ENCODE results near the gene STIL.
A peak's percentile ranks its signal among the peaks of the same experiment; 100 is the strongest.
"Not testable (repeated sequence)": the region's sequence is repeated elsewhere in the genome, so short reads cannot be mapped to it uniquely, and the experiment has no call there.

STIL gene

GRCh38 chr1:47209725-47210325 is 104.1 kb downstream of the STIL start:
- CTCF ChIA-PET, result interaction anchor here (0.7 to 6.5 kb wide), 6 partner anchors 12 to 52 kb away, joined by 3 to 55 read pairs (median 22); no protein-coding TSS in a partner anchor
- H3K4me3 ChIP-seq (ENCODE audit: control insufficient read depth in 1 of 7, extremely low read depth in 1 of 7, insufficient read depth in 4 of 7, low read depth in 2 of 7, low read length in 6 of 7), result peak overlapping the region in 1 of 7 experiments; percentile 17
- no peaks in the 10 kb centered on the region for H3K27me3 ChIP-seq (replicated peaks in 2 of 5; ENCODE audit: control insufficient read depth in 4 of 5, insufficient read depth in 5 of 5, low read length in 4 of 5)
- peaks cover 6 to 59% (median 49%) of the 10 kb centered on the region in 4 experiments for H3K4me1 ChIP-seq (ENCODE audit: control extremely low read depth in 1 of 4, control insufficient read depth in 4 of 4, insufficient read depth in 4 of 4, low read length in 3 of 4)
- peak overlapping the region in 1 of 2 experiments; percentile 46 for H3K27ac ChIP-seq (ENCODE audit: insufficient read depth in 1 of 2, low read depth in 1 of 2, low read length in 2 of 2, poor library complexity in 1 of 2, severe bottlenecking in 2 of 2)
- peak in 1 of 3 donors; percentile 52 for DNase-seq
- no peaks in the 10 kb centered on the region for H3K9me3 ChIP-seq (ENCODE audit: control extremely low read depth in 1 of 5, control insufficient read depth in 4 of 5, insufficient read depth in 2 of 5, low read depth in 1 of 5, low read length in 4 of 5)
- 60% methylated on average over 1 of the region's 3 CpGs for WGBS (ENCODE audit: insufficient coverage)
- POLR2A ChIA-PET, result interaction anchor here (1.0 kb wide), 1 partner anchor 18 kb away, joined by 3 read pairs; no protein-coding TSS in a partner anchor
- no peaks in the 10 kb centered on the region for H3K36me3 ChIP-seq (ENCODE audit: control insufficient read depth in 4 of 4, insufficient read depth in 4 of 4, low read length in 3 of 4)

- Histone ChIP-seq H3K4me1 (ENCODE audit: control extremely low read depth in 1 of 4, control insufficient read depth in 4 of 4, insufficient read depth in 4 of 4, low read length in 3 of 4) (peaks cover 6 to 55% (median 42%) of the 10 kb centered on the region in 4 experiments), H3K27me3 (replicated peaks in 2 of 5; ENCODE audit: control insufficient read depth in 4 of 5, insufficient read depth in 5 of 5, low read length in 4 of 5) (no peaks in the 10 kb centered on the region), H3K9me3 (ENCODE audit: control extremely low read depth in 1 of 5, control insufficient read depth in 4 of 5, insufficient read depth in 2 of 5, low read depth in 1 of 5, low read length in 4 of 5) (no peaks in the 10 kb centered on the region), H3K4me3 (ENCODE audit: control insufficient read depth in 1 of 7, extremely low read depth in 1 of 7, insufficient read depth in 4 of 7, low read depth in 2 of 7, low read length in 6 of 7) (no peak overlapping the region), H3K36me3 (ENCODE audit: control insufficient read depth in 4 of 4, insufficient read depth in 4 of 4, low read length in 3 of 4) (no peaks in the 10 kb centered on the region), H3K27ac (ENCODE audit: insufficient read depth in 1 of 2, low read depth in 1 of 2, low read length in 2 of 2, poor library complexity in 1 of 2, severe bottlenecking in 2 of 2) (no peak overlapping the region)
- 94% methylated on average over 6 of the region's 8 CpGs for whole genome bisulfite sequencing (ENCODE audit: insufficient coverage)
- ChIA-PET POLR2A (no interaction called here), CTCF (interaction anchor here (1.3 to 6.5 kb wide), 4 partner anchors 12 to 26 kb away, joined by 3 to 55 read pairs (median 24); no protein-coding TSS in a partner anchor)
- no peak for DNase-seq
Observed at GRCh38 chr1:47209091-47209490, 104.9 kb downstream of the STIL start.

- DNase-seq, result no peak
- no peaks in the 10 kb centered on the region for H3K27me3 ChIP-seq (replicated peaks in 2 of 5; ENCODE audit: control insufficient read depth in 4 of 5, insufficient read depth in 5 of 5, low read length in 4 of 5)
Observed at GRCh38 chr1:47208374-47208850, 105.5 kb downstream of the STIL start.

GRCh38 chr1:47207803-47208373 is 106.1 kb downstream of the STIL start:
- no peaks in the 10 kb centered on the region for H3K27me3 ChIP-seq (replicated peaks in 2 of 5; ENCODE audit: control insufficient read depth in 4 of 5, insufficient read depth in 5 of 5, low read length in 4 of 5)
- H3K27ac ChIP-seq (ENCODE audit: insufficient read depth in 1 of 2, low read depth in 1 of 2, low read length in 2 of 2, poor library complexity in 1 of 2, severe bottlenecking in 2 of 2), result no peak overlapping the region
- no peaks in the 10 kb centered on the region for H3K9me3 ChIP-seq (ENCODE audit: control extremely low read depth in 1 of 5, control insufficient read depth in 4 of 5, insufficient read depth in 2 of 5, low read depth in 1 of 5, low read length in 4 of 5)
- ChIA-PET POLR2A (interaction anchor here (0.6 kb wide), 1 partner anchor 46 kb away, joined by 3 read pairs; no protein-coding TSS in a partner anchor), CTCF (interaction anchor here (0.8 to 6.5 kb wide), 4 partner anchors 12 to 54 kb away, joined by 3 to 55 read pairs (median 4); no protein-coding TSS in a partner anchor)
- H3K4me3 ChIP-seq (ENCODE audit: control insufficient read depth in 1 of 7, extremely low read depth in 1 of 7, insufficient read depth in 4 of 7, low read depth in 2 of 7, low read length in 6 of 7), result no peak overlapping the region
- H3K4me1 ChIP-seq (ENCODE audit: control extremely low read depth in 1 of 4, control insufficient read depth in 4 of 4, insufficient read depth in 4 of 4, low read length in 3 of 4), result peaks cover 4 to 47% (median 33%) of the 10 kb centered on the region in 4 experiments
- DNase-seq, result no peak
- WGBS (ENCODE audit: insufficient coverage), result 92% methylated on average over 7 of the region's 8 CpGs
- no peaks in the 10 kb centered on the region for H3K36me3 ChIP-seq (ENCODE audit: control insufficient read depth in 4 of 4, insufficient read depth in 4 of 4, low read length in 3 of 4)

More at GRCh38 chr1:47208374-47208850, 105.5 kb downstream of the STIL start:
- peaks cover 6 to 48% (median 38%) of the 10 kb centered on the region in 4 experiments for H3K4me1 ChIP-seq (ENCODE audit: control extremely low read depth in 1 of 4, control insufficient read depth in 4 of 4, insufficient read depth in 4 of 4, low read length in 3 of 4)
- H3K4me3 ChIP-seq (ENCODE audit: control insufficient read depth in 1 of 7, extremely low read depth in 1 of 7, insufficient read depth in 4 of 7, low read depth in 2 of 7, low read length in 6 of 7), result no peak overlapping the region
- ChIA-PET CTCF (interaction anchor here (0.8 to 6.5 kb wide), 4 partner anchors 12 to 54 kb away, joined by 3 to 55 read pairs (median 4); no protein-coding TSS in a partner anchor), POLR2A (no interaction called here)
- H3K9me3 ChIP-seq (ENCODE audit: control extremely low read depth in 1 of 5, control insufficient read depth in 4 of 5, insufficient read depth in 2 of 5, low read depth in 1 of 5, low read length in 4 of 5), result no peaks in the 10 kb centered on the region
- no peak overlapping the region for H3K27ac ChIP-seq (ENCODE audit: insufficient read depth in 1 of 2, low read depth in 1 of 2, low read length in 2 of 2, poor library complexity in 1 of 2, severe bottlenecking in 2 of 2)
- WGBS (ENCODE audit: insufficient coverage), result 98% methylated on average over 4 of the region's 11 CpGs
- no peaks in the 10 kb centered on the region for H3K36me3 ChIP-seq (ENCODE audit: control insufficient read depth in 4 of 4, insufficient read depth in 4 of 4, low read length in 3 of 4)

- no peaks in the 10 kb centered on the region for H3K27me3 ChIP-seq (replicated peaks in 2 of 5; ENCODE audit: control insufficient read depth in 4 of 5, insufficient read depth in 5 of 5, low read length in 4 of 5)
- no peaks in the 10 kb centered on the region for H3K9me3 ChIP-seq (ENCODE audit: control extremely low read depth in 1 of 5, control insufficient read depth in 4 of 5, insufficient read depth in 2 of 5, low read depth in 1 of 5, low read length in 4 of 5)
- peaks cover 4 to 33% (median 16%) of the 10 kb centered on the region in 4 experiments for H3K4me1 ChIP-seq (ENCODE audit: control extremely low read depth in 1 of 4, control insufficient read depth in 4 of 4, insufficient read depth in 4 of 4, low read length in 3 of 4)
- 100% methylated on average over 3 of the region's 5 CpGs for WGBS (ENCODE audit: insufficient coverage)
- no peak for DNase-seq
- ChIA-PET POLR2A (interaction anchor here (1.0 kb wide), 1 partner anchor 57 kb away, joined by 3 read pairs; no protein-coding TSS in a partner anchor), CTCF (interaction anchor here (1.3 to 5.4 kb wide), 4 partner anchors 12 to 57 kb away, joined by 3 to 35 read pairs (median 4); no protein-coding TSS in a partner anchor)
- no peak overlapping the region for H3K27ac ChIP-seq (ENCODE audit: insufficient read depth in 1 of 2, low read depth in 1 of 2, low read length in 2 of 2, poor library complexity in 1 of 2, severe bottlenecking in 2 of 2)
- no peak overlapping the region for H3K4me3 ChIP-seq (ENCODE audit: control insufficient read depth in 1 of 7, extremely low read depth in 1 of 7, insufficient read depth in 4 of 7, low read depth in 2 of 7, low read length in 6 of 7)
- H3K36me3 ChIP-seq (ENCODE audit: control insufficient read depth in 4 of 4, insufficient read depth in 4 of 4, low read length in 3 of 4), result no peaks in the 10 kb centered on the region
Observed at GRCh38 chr1:47205918-47206317, 108.0 kb downstream of the STIL start.

GRCh38 chr1:47203504-47203903 is 110.4 kb downstream of the STIL start:
- H3K4me3 ChIP-seq (ENCODE audit: control insufficient read depth in 1 of 7, extremely low read depth in 1 of 7, insufficient read depth in 4 of 7, low read depth in 2 of 7, low read length in 6 of 7); H3K9me3 ChIP-seq (ENCODE audit: control extremely low read depth in 1 of 5, control insufficient read depth in 4 of 5, insufficient read depth in 2 of 5, low read depth in 1 of 5, low read length in 4 of 5); H3K27me3 ChIP-seq (replicated peaks in 2 of 5; ENCODE audit: control insufficient read depth in 4 of 5, insufficient read depth in 5 of 5, low read length in 4 of 5); H3K36me3 ChIP-seq (ENCODE audit: control insufficient read depth in 4 of 4, insufficient read depth in 4 of 4, low read length in 3 of 4); POLR2A ChIA-PET; H3K27ac ChIP-seq (ENCODE audit: insufficient read depth in 1 of 2, low read depth in 1 of 2, low read length in 2 of 2, poor library complexity in 1 of 2, severe bottlenecking in 2 of 2): not testable (repeated sequence)
- peak in 2 of 3 donors; percentile 43 to 60 for DNase-seq
- 0% methylated on average over 2 of the region's 2 CpGs for WGBS (ENCODE audit: insufficient coverage)
- CTCF ChIA-PET, result interaction anchor here (1.3 to 5.4 kb wide), 3 partner anchors 8 to 19 kb away, joined by 3 to 35 read pairs (median 15); no protein-coding TSS in a partner anchor
- peaks cover 0 to 18% (median 3%) of the 10 kb centered on the region in 4 experiments for H3K4me1 ChIP-seq (ENCODE audit: control extremely low read depth in 1 of 4, control insufficient read depth in 4 of 4, insufficient read depth in 4 of 4, low read length in 3 of 4)

Data from common myeloid progenitor, CD34-positive (primary cell).